SU-DHL-6 (cell line): Measurements from ENCODE around the gene GRIN2D.

Source experiments
- H2AFZ ChIP-seq: fragments of 200-600 bp; sonication (generic); 2 replicates; pipeline ENCODE4 v1.6.1; 2014; ENCODE audit warnings: low read depth, mild to moderate bottlenecking, moderate library complexity, mixed read lengths, antibody characterized with exemption, low read length; ENCODE audit not compliant: severe bottlenecking
- H3F3A ChIP-seq: fragments of 200-600 bp; shearing (Covaris generic); 2 replicates; pipeline ENCODE4 v1.6.0; 2016; ENCODE audit warnings: antibody characterized with exemption, mild to moderate bottlenecking; ENCODE audit not compliant: insufficient read depth
- H3K27ac ChIP-seq: fragments of 200-600 bp; sonication (generic); 2 replicates; pipeline ENCODE4 v1.5.1; 2016; ENCODE audit warnings: low read depth, mild to moderate bottlenecking, low read length, moderate library complexity, mixed read lengths
- H3K27me3 ChIP-seq: fragments of 200-600 bp; sonication (generic), shearing (Covaris generic); 2 replicates; pipeline ENCODE4 v1.6.0; 2014; ENCODE audit warnings: mild to moderate bottlenecking, low read length
- H3K36me3 ChIP-seq: fragments of 200-600 bp; sonication (generic); 2 replicates; pipeline ENCODE4 v1.6.1; 2014; ENCODE audit warnings: mild to moderate bottlenecking, low read length, mixed read lengths
- H3K4me2 ChIP-seq: fragments of 300-600, 200-600 bp; shearing (Covaris generic), sonication (generic); 2 replicates; pipeline ENCODE4 v1.6.0; 2014; ENCODE audit warnings: low read length, low read depth, mild to moderate bottlenecking; ENCODE audit not compliant: poor library complexity, severe bottlenecking
- H3K4me3 ChIP-seq: fragments of 200-600 bp; sonication (generic); 2 replicates; pipeline ENCODE4 v1.5.1; 2014; ENCODE audit warnings: antibody characterized with exemption, low read length, mild to moderate bottlenecking, mixed read lengths; ENCODE audit not compliant: insufficient read depth, poor library complexity, severe bottlenecking
- H3K79me2 ChIP-seq: fragments of 200-600 bp; sonication (generic); 2 replicates; pipeline ENCODE4 v1.6.1; 2014; ENCODE audit warnings: mild to moderate bottlenecking, low read length, moderate library complexity; ENCODE audit not compliant: insufficient read depth
- H3K9ac ChIP-seq: fragments of 200-600 bp; sonication (generic); 2 replicates; pipeline ENCODE4 v1.7.0; 2014; ENCODE audit warnings: mild to moderate bottlenecking, low read length
- H3K9me2 ChIP-seq: fragments of 200-600 bp; sonication (generic); replicated peaks from 2 replicates; pipeline ENCODE4 v1.6.1; 2014; ENCODE audit warnings: low read length; ENCODE audit not compliant: insufficient read depth
- H3K9me3 ChIP-seq: fragments of 200-600 bp; sonication (generic); 2 replicates; pipeline ENCODE4 v1.6.1; 2014; ENCODE audit warnings: low read length, mixed read lengths; ENCODE audit not compliant: insufficient read depth
- H4K20me1 ChIP-seq: fragments of 200-600 bp; sonication (generic); 2 replicates; pipeline ENCODE4 v1.6.1; 2014; ENCODE audit warnings: low read depth, mild to moderate bottlenecking, antibody characterized with exemption, low read length, moderate library complexity, mixed read lengths
- CTCF ChIP-seq: fragments of 200-600 bp; sonication (generic); IDR thresholded peaks from one replicate; pipeline ENCODE4 v1.5.1; 2017; ENCODE audit warnings: antibody characterized with exemption, mild to moderate bottlenecking, low read length, moderate library complexity; ENCODE audit not compliant: insufficient read depth, poor library complexity, severe bottlenecking
- EZH2phosphoT487 ChIP-seq: fragments of 200-600 bp; sonication (generic), shearing (Covaris generic); conservative IDR thresholded peaks from 2 replicates; pipeline ENCODE4 v1.6.1; 2018; ENCODE audit warnings: mild to moderate bottlenecking, antibody characterized with exemption, low read length, moderate library complexity, mixed read lengths

The GRIN2D gene

GRCh38 chr19:48443256-48443655 is 49.8 kb downstream of the GRIN2D start:
- Histone ChIP-seq H4K20me1 (no peaks in the 10 kb centered on the region), H3F3A (no peaks in the 10 kb centered on the region), H3K4me2 (no peak overlapping the region), H3K9ac (no peak overlapping the region), H3K27ac (no peak overlapping the region), H3K36me3 (0 out of 2 replicates have a peak, but pooled peaks cover 5% of the 10 kb centered on the region), H3K4me3 (no peak overlapping the region), H2AFZ (no peak overlapping the region), H3K9me3 (no peaks in the 10 kb centered on the region), H3K27me3 (no peaks in the 10 kb centered on the region), H3K79me2 (peaks cover 21% of the 10 kb centered on the region), H3K9me2 (no peaks in the 10 kb centered on the region)
- TF ChIP-seq EZH2phosphoT487 (no peak), CTCF (no peak)
